Heart left ventricle (tissue), 16 donors: Measurements from ENCODE around the gene NFATC2IP. TPM values are rescaled to one million over a fixed set of nuclear protein-coding genes. Genes with fewer than 3 reads are reported as not detected.

Experiments
- ATAC-seq, 4 donors: fragments of 200-7000 bp; cut with Tn5 transposase; one replicate each; pipeline ENCODE4 v1.9.1; 2020 to 2022; ENCODE audit warnings: moderate library complexity in 4 of 4, mild to moderate bottlenecking in 3 of 4, moderate number of reproducible peaks in 1 of 4
- DNase-seq, 5 donors: peaks; one replicate each; pipeline ENCODE4 v3.0.0-alpha.2; 2020
- H3K27ac ChIP-seq, 12 donors: fragments of 200-600 bp; sonication (generic) in 4 of 12; one replicate each; pipeline versions ENCODE4 v1.5.0 to v1.8.0; 2016 to 2022; ENCODE audit warnings: mild to moderate bottlenecking in 2 of 12
- H3K27me3 ChIP-seq, 9 donors: fragments of 200-600 bp; sonication (generic) in 2 of 9; one replicate each; pipeline versions ENCODE4 v1.5.1 to v1.8.0; 2016 to 2022; ENCODE audit warnings: mild to moderate bottlenecking in 3 of 9
- H3K36me3 ChIP-seq, 9 donors: fragments of 200-600 bp; sonication (generic) in 2 of 9; one replicate each; pipeline versions ENCODE4 v1.5.0 to v1.8.0; 2018 to 2022; ENCODE audit warnings: mild to moderate bottlenecking in 2 of 9
- H3K4me1 ChIP-seq, 12 donors: fragments of 200-600 bp; sonication (generic) in 4 of 12; one replicate each; pipeline versions ENCODE4 v1.5.0 to v1.8.0; 2016 to 2022; ENCODE audit warnings: mild to moderate bottlenecking in 3 of 12
- H3K4me3 ChIP-seq, 12 donors: fragments of 200-600 bp; sonication (generic) in 4 of 12; one replicate each; pipeline versions ENCODE4 v1.5.0 to v1.8.0; 2017 to 2022; ENCODE audit warnings: mild to moderate bottlenecking in 9 of 12, moderate library complexity in 4 of 12
- H3K9me3 ChIP-seq, 12 donors: fragments of 200-600 bp; sonication (generic) in 4 of 12; one replicate each; pipeline versions ENCODE4 v1.5.0 to v1.8.0; 2016 to 2022; ENCODE audit warnings: mild to moderate bottlenecking in 1 of 12
- POLR2A ChIP-seq, 2 donors: fragments of 450-650 bp; IDR thresholded peaks; one replicate each; pipeline ENCODE4 v1.6.1; 2017; ENCODE audit warnings: antibody characterized with exemption in 2 of 2, mild to moderate bottlenecking in 2 of 2, moderate library complexity in 2 of 2
- WGBS, 4 donors: extraction: QIAGEN DNeasy Blood & Tissue Kit in 2 of 4; methylation state at CpG; one replicate each; pipeline versions ENCODE4 v1.1.5 to v1.1.7; 2013 to 2018; 5-methylcytosine and 5-hydroxymethylcytosine counted together
- intact Hi-C, 10 donors: fragments of 100-400 bp; cut with DNase I; formaldehyde crosslinking; loops; one replicate each; pipeline versions ENCODE4 v1.11.1 to v1.14.2; 2022
- polyA plus RNA-seq, 2 donors: library from polyadenylated mRNA; stranded (reverse); fragments of 200-250 nt; gene quantifications; one replicate each; pipeline ENCODE4 v1.2.3, GENCODE V29; 2013
- total RNA-seq, 9 donors: library from RNA; depleted of rRNA in 2 of 9; stranded (reverse); fragments of >200 nt in 2 of 9; fragmentation: NEBNext Ultra II Directional in 3 of 9; extraction: Animal tissue kit (Norgen Biotek cat#: 25700) in 3 of 9; gene quantifications; one replicate each; pipeline versions ENCODE4 v1.1.0 to v1.2.4, GENCODE V29; 2016 to 2023
- TF ChIP-seq, protein P1 (sequence below), 12 donors: fragments of 200-600 bp; sonication (generic) in 4 of 12; IDR thresholded peaks; one replicate each; pipeline versions ENCODE4 v1.5.0 to v1.8.0; 2018 to 2022; ENCODE audit warnings: antibody characterized with exemption in 12 of 12, mild to moderate bottlenecking in 5 of 12
- donor health status: ischemic (EF 13 %, LVEDD 7.1; RV severe dilation, severe dysfunction).
- donor health status: healthy with polysubstance abuse.
- donor health status: DM: no; HTN: yes; CAD: no.
- donor health status: DM: no; HTN: no; CAD: no.
- donor health status: ischemic (EF 25% LVEDD 6.9; RV normal size, moderate dysfunction).
- donor health status: ischemic (EF 25% LVEDD 5.7; RV mildly dilated, moderate dysfunction).
- donor health status: healthy.
- donor health status: DM: yes; HTN: yes; CAD: no.
- donor health status: ischemic (EF 35%, LVEDD 5.7; RV mildly dilated, moderate dysfunction).
- donor health status: nonischemic (EF 11% LVEDD 7.7; RV severe dilation, severe dysfunction).
- donor health status: DM: yes; HTN: yes; CAD: no.
- donor health status: PGD.
- donor health status: ischemic (EF 29% LVEDD 5.4; RV normal size, mild dysfunction).
- donor health status: nonischemic (EF 23%, LVEDD 6.1; RV moderate dilation, normal function).

Gene NFATC2IP
- total and polyA plus RNA-seq, 11 donors, result 11.1 to 25.3 (median 19.5) TPM

DNA sequence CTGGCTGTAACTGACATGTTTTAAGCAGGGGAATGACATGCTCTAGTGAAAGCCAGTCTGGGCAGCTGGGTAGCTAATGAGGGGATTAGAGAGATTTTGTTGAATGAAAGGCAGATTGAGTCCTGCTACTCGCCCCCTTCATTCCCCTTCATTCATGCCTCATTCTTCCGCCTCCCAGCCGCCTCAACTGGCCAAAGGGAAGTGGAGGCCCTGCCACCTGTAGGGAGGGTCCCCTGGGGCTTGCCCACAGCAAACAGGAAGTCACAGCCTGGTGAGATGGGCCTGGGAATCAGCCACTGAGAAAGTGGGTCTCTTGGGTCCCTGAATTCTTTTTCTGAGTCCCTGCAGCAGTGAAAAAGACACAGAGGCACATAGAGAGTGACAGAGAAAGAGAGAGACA is 20.1 kb upstream of the NFATC2IP start:
- DNase-seq (no peak), ATAC-seq (no peak)
- intact Hi-C loops, result no loop called here
- Histone ChIP-seq H3K4me1 (peaks cover 0 to 7% (median 0%) of the 10 kb centered on the region in 12 donors), H3K36me3 (no peaks in the 10 kb centered on the region), H3K4me3 (no peak overlapping the region), H3K9me3 (no peaks in the 10 kb centered on the region), H3K27me3 (no peaks in the 10 kb centered on the region), H3K27ac (no peak overlapping the region)
- WGBS, 4 donors, result 67 to 88% (median 79%) methylated on average over 3 of the region's 3 CpGs
- TF ChIP-seq, protein P1, sequence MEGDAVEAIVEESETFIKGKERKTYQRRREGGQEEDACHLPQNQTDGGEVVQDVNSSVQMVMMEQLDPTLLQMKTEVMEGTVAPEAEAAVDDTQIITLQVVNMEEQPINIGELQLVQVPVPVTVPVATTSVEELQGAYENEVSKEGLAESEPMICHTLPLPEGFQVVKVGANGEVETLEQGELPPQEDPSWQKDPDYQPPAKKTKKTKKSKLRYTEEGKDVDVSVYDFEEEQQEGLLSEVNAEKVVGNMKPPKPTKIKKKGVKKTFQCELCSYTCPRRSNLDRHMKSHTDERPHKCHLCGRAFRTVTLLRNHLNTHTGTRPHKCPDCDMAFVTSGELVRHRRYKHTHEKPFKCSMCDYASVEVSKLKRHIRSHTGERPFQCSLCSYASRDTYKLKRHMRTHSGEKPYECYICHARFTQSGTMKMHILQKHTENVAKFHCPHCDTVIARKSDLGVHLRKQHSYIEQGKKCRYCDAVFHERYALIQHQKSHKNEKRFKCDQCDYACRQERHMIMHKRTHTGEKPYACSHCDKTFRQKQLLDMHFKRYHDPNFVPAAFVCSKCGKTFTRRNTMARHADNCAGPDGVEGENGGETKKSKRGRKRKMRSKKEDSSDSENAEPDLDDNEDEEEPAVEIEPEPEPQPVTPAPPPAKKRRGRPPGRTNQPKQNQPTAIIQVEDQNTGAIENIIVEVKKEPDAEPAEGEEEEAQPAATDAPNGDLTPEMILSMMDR (IDR thresholded peaks at IDR 0.05), result no peak
- no peak for TF ChIP-seq POLR2A (IDR thresholded peaks at IDR 0.05)

DNA sequence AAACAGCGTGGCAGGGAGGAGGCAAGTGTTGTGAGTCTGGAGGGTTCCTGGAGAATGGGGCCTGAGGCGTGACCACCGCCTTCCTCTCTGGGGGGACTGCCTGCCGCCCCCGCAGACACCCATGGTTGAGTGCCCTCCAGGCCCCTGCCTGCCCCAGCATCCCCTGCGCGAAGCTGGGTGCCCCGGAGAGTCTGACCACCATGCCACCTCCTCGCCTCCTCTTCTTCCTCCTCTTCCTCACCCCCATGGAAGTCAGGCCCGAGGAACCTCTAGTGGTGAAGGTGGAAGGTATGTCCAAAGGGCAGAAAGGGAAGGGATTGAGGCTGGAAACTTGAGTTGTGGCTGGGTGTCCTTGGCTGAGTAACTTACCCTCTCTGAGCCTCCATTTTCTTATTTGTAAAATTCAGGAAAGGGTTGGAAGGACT is 18.9 kb upstream of the NFATC2IP start, which contains the start of gene CD19:
Gene CD19 (plus strand): TSS at position 171 of the 425 bp plus-strand sequence. CDS start 30 bp downstream, at position 201.
- intact Hi-C loops, result no loop called here
- ATAC-seq, result no peak
- no peak within 1 kb of the TSS for H3K4me3 ChIP-seq
- no peak within 1 kb of the TSS for H3K27ac ChIP-seq
- peaks cover 0 to 16% (median 0%) of the 10 kb centered on the region in 12 donors for H3K4me1 ChIP-seq
- no peaks in the 10 kb centered on the region for H3K27me3 ChIP-seq
- no peaks in the 10 kb centered on the region for H3K9me3 ChIP-seq
- 87 to 93% (median 91%) methylated on average over 10 of the region's 10 CpGs for WGBS, 4 donors
- no peak for TF ChIP-seq POLR2A (IDR thresholded peaks at IDR 0.05)
- TF ChIP-seq, protein P1 (IDR thresholded peaks at IDR 0.05), result no peak
- no peak for DNase-seq
- no peaks in the 10 kb centered on the region for H3K36me3 ChIP-seq

DNA sequence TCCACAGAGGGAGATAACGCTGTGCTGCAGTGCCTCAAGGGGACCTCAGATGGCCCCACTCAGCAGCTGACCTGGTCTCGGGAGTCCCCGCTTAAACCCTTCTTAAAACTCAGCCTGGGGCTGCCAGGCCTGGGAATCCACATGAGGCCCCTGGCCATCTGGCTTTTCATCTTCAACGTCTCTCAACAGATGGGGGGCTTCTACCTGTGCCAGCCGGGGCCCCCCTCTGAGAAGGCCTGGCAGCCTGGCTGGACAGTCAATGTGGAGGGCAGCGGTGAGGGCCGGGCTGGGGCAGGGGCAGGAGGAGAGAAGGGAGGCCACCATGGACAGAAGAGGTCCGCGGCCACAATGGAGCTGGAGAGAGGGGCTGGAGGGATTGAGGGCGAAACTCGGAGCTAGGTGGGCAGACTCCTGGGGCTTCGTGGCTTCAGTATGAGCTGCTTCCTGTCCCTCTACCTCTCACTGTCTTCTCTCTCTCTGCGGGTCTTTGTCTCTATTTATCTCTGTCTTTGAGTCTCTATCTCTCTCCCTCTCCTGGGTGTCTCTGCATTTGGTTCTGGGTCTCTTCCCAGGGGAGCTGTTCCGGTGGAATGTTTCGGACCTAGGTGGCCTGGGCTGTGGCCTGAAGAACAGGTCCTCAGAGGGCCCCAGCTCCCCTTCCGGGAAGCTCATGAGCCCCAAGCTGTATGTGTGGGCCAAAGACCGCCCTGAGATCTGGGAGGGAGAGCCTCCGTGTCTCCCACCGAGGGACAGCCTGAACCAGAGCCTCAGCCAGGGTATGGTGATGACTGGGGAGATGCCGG is 18.2 kb upstream of the NFATC2IP start:
- Histone ChIP-seq H3K27me3 (no peaks in the 10 kb centered on the region), H3K36me3 (no peaks in the 10 kb centered on the region), H3K4me1 (peaks cover 0 to 19% (median 0%) of the 10 kb centered on the region in 12 donors), H3K27ac (no peak overlapping the region), H3K4me3 (no peak overlapping the region), H3K9me3 (no peaks in the 10 kb centered on the region)
- no peak for TF ChIP-seq POLR2A (IDR thresholded peaks at IDR 0.05)
- TF ChIP-seq, protein P1 (IDR thresholded peaks at IDR 0.05), result no peak
- intact Hi-C loops, result no loop called here
- WGBS, 4 donors, result 83 to 88% (median 84%) methylated on average over 19 to 20 of the region's 20 CpGs
- ATAC-seq (no peak), DNase-seq (no peak)

GRCh38 chr16:28933171-28933570 is 17.6 kb upstream of the NFATC2IP start:
- intact Hi-C loops, result no loop called here
- DNase-seq, result no peak
- WGBS, 4 donors, result 78 to 84% (median 83%) methylated on average over 8 of the region's 8 CpGs

More at GRCh38 chr16:28933171-28933570, 17.6 kb upstream of the NFATC2IP start:
- no peak for TF ChIP-seq POLR2A (IDR thresholded peaks at IDR 0.05)
- TF ChIP-seq, protein P1 (IDR thresholded peaks at IDR 0.05), result no peak
- H3K4me1 ChIP-seq, result peaks cover 0 to 19% (median 0%) of the 10 kb centered on the region in 12 donors
- ATAC-seq, result no peak
- H3K4me3 ChIP-seq, result no peak overlapping the region
- H3K27me3 ChIP-seq, result no peaks in the 10 kb centered on the region
- no peak overlapping the region for H3K27ac ChIP-seq
- no peaks in the 10 kb centered on the region for H3K9me3 ChIP-seq
- no peaks in the 10 kb centered on the region for H3K36me3 ChIP-seq
